H7 (cell line): ENCODE measurements around the gene SPRR2E. TPM values are rescaled to one million over a fixed set of nuclear protein-coding genes. Genes with fewer than 3 reads are reported as not detected.
"Not testable (repeated sequence)": the region's sequence is repeated elsewhere in the genome, so short reads cannot be mapped to it uniquely, and the experiment has no call there.

Experiments
- DNase-seq: peaks from one replicate; pipeline ENCODE4 v3.0.0; 2012
- H3K27me3 ChIP-seq: 2 replicates; pipeline ENCODE4 v1.6.0; 2011; ENCODE audit warnings: mild to moderate bottlenecking, low read length; ENCODE audit not compliant: control insufficient read depth, insufficient read depth
- H3K36me3 ChIP-seq: replicated peaks from 2 replicates; pipeline ENCODE4 v1.5.1; 2011; ENCODE audit warnings: low read length; ENCODE audit not compliant: control insufficient read depth, insufficient read depth
- H3K4me3 ChIP-seq: 2 replicates; pipeline ENCODE4 v1.5.1; 2011; ENCODE audit warnings: low read depth, mild to moderate bottlenecking, control low read depth, low read length, moderate library complexity; ENCODE audit not compliant: insufficient read depth
- total RNA-seq: library from RNA; depleted of rRNA; stranded (reverse); fragments of >200 nt; shearing (Covaris generic); gene quantifications from 2 replicates; pipeline ENCODE4 v1.2.3, GENCODE V29; 2014

SPRR2E gene
- total RNA-seq, 1 experiment from 2014 or later, result not detected

DNA sequence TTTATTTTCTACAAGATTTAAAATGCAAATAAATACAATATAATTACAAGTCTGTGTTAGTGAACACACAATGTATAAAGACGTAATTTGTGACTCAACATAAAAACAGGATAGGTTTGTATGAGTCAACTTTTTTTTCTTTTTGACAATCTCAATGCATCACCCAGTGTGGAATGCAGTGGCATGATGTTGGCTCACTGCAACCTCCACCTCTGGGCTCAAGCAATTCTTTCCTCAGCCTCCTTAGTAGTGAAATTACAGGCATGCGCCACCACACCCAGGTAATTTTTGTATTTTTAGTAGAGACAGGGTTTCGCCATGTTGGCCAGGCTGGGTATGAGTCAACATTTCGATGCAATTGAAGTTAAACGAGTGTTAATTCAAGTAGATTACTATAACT lies 5.9 kb upstream of the SPRR2E start:
- H3K27me3 ChIP-seq, result no peaks in the 10 kb centered on the region
- no peak overlapping the region for H3K4me3 ChIP-seq
- DNase-seq, result no peak
- H3K36me3 ChIP-seq, result no peaks in the 10 kb centered on the region

DNA sequence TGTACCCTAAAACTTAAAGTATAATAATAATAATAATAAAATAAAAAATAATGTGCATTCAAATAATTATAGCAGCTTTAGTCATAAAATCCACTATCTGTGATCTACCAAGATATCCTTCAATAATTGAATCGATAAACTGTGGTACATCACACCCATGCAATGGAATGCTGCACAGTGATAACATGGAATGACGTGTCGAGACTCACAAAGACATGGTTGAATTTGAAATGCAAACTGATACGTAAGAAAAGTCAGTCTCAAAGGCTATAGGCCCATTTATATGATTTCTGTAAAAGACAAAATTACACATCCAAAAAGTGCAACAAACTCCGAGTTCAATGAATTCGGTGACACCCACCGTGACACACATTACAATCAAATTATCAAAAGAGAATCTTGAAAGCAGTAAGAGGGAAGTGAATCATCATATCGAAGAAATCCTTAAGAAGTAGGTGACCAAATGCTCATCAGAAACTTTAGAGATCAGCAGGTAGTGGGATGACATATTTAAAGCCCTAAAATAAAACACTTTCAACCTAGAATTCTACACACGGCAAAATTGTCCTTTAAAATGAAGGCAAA lies 5.2 kb upstream of the SPRR2E start:
- H3K36me3 ChIP-seq, result no peaks in the 10 kb centered on the region
- no peaks in the 10 kb centered on the region for H3K27me3 ChIP-seq
- no peak for DNase-seq
- no peak overlapping the region for H3K4me3 ChIP-seq

DNA sequence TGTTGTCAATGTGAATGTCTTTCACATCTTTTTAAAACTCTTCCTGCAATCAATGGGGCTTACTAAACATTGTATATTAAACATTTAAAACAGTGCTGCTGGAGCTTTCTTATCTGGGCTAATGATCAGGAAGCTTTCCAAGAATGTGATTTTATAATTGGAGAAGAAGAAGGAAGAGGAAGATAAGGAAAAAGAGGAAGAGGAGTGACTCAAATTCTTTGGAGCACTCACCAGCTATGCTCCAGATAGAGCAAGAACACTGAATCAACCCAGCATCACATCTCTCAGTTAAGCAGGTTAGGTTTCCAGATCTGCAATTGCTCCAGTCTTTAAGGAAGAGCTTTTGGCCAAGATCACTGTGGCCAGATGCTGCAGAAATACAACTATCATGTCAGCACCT lies 1.4 kb upstream of the SPRR2E start:
- H3K4me3 ChIP-seq, result no peak overlapping the region
- no peak for DNase-seq
- no peaks in the 10 kb centered on the region for H3K36me3 ChIP-seq
- H3K27me3 ChIP-seq, result no peaks in the 10 kb centered on the region

DNA sequence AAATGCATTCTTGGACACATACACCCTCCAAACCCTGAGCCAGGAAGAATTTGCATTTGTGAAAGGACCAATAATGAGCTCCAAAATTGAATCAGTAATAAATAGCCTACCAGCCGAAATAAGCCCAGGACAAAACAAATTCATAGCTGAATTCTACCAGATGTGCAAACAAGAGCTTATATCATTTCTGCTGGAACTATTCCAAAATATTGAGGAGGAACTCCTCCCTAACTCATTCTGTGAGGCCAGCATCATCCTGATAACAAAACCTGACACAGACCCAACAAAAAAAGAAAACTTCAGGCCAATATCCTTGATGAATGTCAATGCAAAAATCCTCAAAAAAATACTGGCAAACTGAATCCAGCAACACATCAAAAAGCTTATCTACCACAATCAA lies 6.7 kb downstream of the SPRR2E start:
- no peaks in the 10 kb centered on the region for H3K27me3 ChIP-seq
- no peak for DNase-seq
- no peak overlapping the region for H3K4me3 ChIP-seq
- H3K36me3 ChIP-seq, result no peaks in the 10 kb centered on the region

DNA sequence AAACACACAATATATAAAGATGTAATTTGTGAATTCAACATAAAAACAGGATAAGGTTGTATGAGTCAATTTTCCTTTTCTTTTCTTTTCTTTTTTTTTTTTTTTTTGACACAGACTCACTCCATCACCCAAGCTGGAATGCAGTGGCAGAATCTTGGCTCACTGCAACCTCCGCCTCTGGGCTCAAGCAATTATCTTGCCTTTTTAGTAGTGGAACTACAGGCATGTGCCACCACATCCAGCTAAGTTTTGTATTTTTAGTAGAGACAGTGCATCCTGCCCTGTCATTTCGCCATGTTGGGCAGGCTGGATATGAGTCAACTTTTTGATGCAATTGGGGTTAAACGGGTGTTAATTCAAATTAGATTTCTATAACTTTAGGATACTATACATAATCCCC lies 12.6 kb downstream of the SPRR2E start:
- Histone ChIP-seq H3K36me3 (no peaks in the 10 kb centered on the region), H3K4me3 (no peak overlapping the region), H3K27me3 (no peaks in the 10 kb centered on the region)
- DNase-seq, result no peak

DNA sequence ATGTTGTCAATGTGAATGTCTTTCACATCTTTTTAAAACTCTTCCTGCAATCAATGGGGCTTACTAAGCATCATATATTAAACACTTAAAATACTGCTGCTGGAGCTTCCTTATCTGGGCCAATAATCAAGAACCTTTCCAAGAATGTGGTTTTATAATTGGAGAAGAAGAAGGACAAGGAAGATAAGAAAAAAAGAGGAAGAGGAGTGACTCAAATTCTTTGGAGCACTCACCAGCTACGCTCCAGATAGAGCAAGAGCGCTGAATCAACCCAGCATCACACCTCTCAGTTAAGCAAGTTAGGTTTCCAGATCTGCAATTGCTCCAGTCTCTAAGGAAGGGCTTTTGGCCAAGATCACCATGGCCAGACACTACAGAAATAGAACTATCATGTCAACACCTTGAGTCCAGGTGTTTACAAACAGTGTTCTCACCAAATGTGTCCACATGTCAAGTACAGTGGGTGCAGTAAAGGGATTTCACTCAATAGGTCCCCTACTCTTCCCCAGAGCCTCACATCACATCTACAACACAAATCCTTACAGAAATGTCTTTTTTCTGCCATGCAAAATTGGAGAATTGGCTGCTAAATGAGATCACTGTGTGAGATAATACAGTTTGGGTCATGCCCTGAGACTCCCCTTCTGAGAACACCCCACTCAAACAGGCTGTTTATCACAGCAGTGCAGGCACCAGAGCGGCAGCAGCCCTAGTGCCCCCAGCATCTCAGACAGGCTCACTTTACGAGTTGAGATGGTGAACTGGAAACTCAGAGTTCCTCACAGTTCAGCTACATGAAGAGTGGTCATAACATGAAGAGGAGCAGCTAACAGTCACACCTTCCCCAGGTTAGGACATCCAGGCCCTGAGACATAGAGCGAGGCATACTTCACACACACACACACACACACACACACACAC lies 21.3 kb downstream of the SPRR2E start:
- no peak for DNase-seq
- Histone ChIP-seq H3K27me3 (no peaks in the 10 kb centered on the region), H3K36me3 (no peaks in the 10 kb centered on the region), H3K4me3 (no peak overlapping the region)

DNA sequence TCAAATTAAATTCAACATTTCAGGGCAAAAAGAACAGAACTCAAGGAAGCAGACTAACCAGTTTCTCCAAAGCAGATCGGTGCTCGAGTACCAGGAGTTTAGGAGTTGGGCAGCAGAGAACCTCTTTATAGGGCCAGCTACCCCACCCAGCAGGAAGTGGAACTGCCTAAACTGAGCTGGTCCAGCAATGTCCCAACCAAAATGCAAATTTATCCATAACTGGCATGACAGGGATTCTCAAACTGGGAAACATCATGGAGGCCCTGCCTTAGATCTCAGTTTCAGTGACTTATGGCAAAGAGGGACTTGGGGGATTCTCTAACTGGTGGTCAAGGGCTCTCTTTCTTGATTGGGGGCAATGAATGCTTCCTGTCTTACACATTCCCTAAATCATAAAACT lies 22.8 kb downstream of the SPRR2E start, which contains the start of gene SPRR2B:
SPRR2B (minus strand) TSS at position 101 of the 400 bp plus-strand sequence. CDS start 772 bp downstream, outside the sequence.
- DNase-seq, result no peak
- Histone ChIP-seq H3K36me3 (no peaks in the 10 kb centered on the region), H3K4me3 (no peak within 1 kb of the TSS), H3K27me3 (no peaks in the 10 kb centered on the region)

DNA sequence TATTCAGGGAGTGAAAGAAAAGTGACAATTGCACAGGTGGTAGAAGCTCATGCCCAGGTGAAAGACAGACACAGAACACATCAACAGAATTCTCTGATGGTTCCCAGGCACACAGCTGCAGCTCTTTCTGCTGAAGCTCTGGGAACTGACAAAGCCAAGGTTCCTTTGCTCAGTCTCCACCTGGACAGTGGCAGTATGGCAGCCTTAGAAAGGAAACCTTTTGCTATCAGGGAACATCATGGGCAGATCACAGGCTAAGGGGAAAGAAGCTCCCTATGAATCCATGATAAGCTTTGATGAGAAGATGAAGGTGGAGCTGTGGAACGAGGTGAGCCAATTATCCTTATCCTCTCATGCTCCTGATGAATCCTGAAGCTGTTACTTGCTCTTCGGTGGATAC lies 24.1 kb downstream of the SPRR2E start:
- H3K27me3 ChIP-seq, result no peaks in the 10 kb centered on the region
- no peaks in the 10 kb centered on the region for H3K36me3 ChIP-seq
- peak; percentile 7 for DNase-seq
- no peak overlapping the region for H3K4me3 ChIP-seq

DNA sequence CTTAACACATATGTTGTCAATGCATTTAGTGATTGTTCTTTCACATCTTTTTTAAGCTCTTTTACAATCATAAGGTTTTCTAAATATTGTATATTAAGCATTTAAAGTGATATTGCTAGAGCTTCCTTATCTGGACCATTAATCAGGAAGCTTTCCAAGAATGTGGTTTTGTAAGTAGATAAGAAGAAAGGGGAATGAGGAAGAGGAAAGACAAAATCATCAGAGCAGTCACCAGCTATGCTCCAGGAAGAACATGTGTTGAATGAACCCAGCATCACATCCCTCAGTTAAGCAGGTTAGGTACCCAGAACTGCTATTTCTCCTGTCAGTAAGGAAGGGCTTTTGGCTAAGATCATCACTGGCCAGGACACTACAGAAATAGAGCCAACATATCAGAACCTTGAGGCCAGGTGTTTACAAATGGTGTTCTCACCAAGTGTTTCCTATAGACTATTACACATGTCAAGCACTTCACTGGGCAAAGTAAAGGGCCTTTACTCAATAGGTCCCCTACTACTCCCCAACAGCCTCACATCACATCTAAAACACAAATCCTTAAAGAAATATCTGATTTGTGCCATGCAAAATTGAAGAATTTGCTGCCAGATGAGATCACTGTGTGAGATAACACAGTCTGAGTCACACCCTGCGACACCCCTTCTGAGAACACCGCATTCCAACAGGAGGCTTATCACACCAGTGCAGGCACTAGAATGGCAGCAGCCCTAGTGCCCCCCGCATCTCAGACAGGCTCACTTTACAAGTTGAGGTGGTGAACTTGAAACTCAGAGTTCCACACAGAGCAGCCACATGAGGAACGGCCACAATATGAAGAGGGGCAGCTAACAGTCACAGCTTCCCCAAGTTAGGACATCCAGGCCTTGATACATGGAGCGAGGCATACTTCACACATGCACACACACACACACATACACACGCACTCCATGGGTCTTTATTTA lies 35.2 kb downstream of the SPRR2E start:
- H3K4me3 ChIP-seq, result no peak overlapping the region
- H3K27me3 ChIP-seq, result no peaks in the 10 kb centered on the region
- no peaks in the 10 kb centered on the region for H3K36me3 ChIP-seq
- DNase-seq, result no peak

DNA sequence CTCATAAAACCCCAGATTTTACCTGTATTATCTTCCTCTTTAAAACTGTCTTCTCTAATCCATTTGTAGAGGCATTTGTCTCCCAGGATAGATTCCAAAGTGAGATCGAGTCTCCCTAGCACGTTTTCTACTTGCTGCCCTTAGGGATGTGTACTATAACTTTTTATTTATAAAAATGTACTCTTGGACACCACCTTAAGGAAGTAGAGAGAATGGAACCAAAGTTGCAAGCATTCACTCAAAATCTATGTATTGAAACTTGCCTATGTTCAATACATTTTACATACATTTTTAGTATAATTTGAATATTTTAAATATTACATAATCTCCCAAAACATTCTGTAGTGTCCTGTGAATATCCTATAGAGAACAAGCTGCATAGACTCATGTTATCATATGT lies 36.2 kb downstream of the SPRR2E start:
- Histone ChIP-seq H3K4me3 (no peak overlapping the region), H3K27me3 (no peaks in the 10 kb centered on the region), H3K36me3 (no peaks in the 10 kb centered on the region)
- no peak for DNase-seq

DNA sequence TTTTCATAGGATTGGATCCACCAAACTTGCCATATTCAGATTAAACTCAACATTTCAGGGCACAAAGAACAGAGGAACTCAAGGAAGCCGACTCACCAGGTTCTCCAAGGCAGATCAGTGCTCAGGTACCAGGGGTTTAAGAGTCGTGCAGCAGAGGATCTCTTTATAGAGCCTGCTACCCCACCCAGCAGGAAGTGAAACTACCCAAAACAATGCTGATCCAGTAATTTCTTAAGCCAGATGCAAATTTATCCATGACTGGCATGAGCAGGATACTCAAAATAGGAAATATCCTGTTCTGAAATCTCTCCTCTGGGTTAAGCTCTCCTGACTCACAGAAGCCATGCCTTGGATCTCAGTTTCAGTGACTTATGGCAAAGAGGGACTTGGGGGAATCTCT lies 37.0 kb downstream of the SPRR2E start, which contains the start of gene SPRR2A:
SPRR2A (minus strand) TSS at position 138 of the 400 bp plus-strand sequence. CDS start 777 bp downstream, outside the sequence.
- no peaks in the 10 kb centered on the region for H3K36me3 ChIP-seq
- no peaks in the 10 kb centered on the region for H3K27me3 ChIP-seq
- DNase-seq, result no peak
- H3K4me3 ChIP-seq, result no peak within 1 kb of the TSS

DNA sequence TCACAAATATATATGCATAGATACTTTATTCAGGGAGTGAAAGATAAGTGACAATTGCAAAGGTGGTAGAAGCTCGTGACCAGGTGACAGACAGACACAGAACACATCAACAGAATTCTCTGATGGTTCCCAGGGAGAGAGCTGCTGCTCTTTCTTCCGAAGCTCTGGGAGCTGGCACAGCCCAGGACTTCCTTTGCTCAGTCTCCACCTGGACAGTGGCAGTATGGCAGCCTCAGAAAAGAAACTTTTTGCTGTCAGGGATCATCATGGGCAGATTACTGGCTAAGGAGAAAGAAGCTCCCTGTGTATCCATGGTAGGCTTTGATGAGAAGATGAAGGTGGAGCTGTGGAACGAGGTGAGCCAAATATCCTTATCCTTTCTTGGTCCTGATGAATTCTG lies 38.2 kb downstream of the SPRR2E start:
- not testable (repeated sequence) for H3K27me3 ChIP-seq, H3K36me3 ChIP-seq, H3K4me3 ChIP-seq, DNase-seq

DNA sequence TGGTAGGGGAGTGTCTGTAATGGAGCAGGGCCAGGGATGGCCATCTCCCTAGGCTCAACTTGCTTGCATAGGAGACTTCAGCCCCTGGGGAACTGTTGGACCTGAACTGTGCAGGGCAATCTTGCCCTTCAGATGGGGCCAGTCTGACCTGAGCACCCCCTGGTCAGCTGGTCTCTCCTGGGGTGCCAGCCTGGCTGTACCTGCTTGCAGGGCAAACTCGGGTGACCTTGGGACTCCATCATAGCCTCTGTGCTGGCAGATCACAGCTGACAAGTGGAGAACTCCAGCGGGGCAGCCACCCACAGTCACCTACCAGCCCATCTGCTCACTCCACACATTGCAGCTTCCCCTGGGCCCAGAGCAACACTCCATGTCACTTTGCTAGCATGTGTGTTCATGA lies 45.1 kb downstream of the SPRR2E start:
- DNase-seq, result no peak
- no peak overlapping the region for H3K4me3 ChIP-seq
- H3K27me3 ChIP-seq, result no peaks in the 10 kb centered on the region
- H3K36me3 ChIP-seq, result no peaks in the 10 kb centered on the region
